ENCODE data around the gene ZFAND3. TPM values are rescaled to one million over a fixed set of nuclear protein-coding genes. Genes with fewer than 3 reads are reported as not detected.
A peak's percentile ranks its signal among the peaks of the same experiment; 100 is the strongest.
"Not testable (repeated sequence)": the region's sequence is repeated elsewhere in the genome, so short reads cannot be mapped to it uniquely, and the experiment has no call there.

ZFAND3 gene
- total RNA-seq, 1 donor from 2014 or later = 32.2 TPM

DNA sequence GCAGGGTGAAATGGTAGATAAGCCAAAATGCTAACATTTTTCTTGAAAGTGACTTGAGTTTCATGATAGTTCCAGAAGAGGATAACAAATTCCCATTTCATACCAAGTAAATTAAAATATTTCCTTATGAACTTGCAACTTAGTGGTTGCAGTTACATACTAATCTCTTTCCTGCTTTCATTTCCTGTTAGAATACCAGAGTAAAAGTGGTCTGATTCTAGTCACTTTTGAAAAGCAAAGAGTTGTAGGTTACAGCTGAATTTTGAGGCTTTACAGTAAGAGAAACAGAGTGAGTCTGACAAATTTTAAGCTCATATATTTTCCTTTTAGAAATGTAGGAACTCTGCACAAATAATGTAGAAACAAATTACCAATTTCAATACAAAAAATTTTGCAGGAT lies 117.4 kb downstream of the ZFAND3 start:
- no peak for DNase-seq

DNA sequence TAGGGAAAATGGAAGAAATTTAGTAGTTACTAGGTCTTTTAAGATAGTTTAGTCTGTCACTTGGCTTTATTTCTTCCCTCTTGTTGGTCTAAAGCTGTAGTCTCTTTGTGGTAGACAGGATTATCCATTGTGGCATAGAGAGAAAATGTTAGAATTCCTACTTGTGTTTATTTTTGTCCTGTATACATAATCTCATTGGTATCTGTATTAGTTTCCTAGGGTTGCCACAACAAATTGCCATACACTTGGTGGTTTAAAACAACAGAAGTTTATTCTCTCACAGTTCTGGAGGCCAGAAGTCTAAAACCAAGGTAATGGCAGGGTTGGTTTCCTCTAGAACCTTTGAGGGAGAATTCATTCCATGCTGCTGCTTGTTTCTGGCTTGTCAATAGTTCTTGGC lies 119.4 kb downstream of the ZFAND3 start:
- DNase-seq = no peak

DNA sequence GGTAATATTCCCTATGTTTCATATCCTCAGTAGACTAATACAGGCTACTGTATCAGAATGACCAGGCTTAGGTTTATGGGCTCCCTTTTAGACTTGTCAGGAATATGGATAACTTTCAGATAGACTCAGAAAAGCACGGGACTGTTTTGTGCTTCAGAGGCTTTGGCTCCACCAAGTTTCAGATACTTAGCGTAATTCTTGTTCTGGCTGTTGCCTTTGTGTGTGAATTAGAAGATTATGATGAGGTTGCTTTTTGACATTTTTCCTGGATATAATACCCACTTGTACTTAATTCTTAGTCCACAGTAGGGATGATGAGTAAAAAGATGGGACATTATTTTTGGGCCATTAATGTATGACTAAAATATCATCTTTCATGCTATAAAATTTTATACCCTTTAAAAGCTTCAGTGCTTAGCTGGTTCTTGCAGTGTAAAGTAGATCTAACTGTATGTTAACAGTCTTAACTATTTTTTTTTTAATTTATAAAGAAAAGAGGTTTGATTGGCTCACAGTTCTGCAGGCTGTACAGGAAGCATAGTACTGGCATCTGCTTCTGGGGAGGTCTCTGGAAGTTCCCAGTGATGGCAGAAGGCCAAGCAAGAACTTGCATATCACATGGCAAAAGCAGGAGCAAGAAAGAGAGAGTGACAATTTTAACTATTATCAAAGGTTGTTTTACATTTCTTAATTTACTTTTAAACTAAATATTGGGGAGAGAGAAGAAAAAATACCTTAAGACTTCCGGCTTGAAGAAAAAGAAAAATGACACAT lies 120.7 kb downstream of the ZFAND3 start:
- peak; percentile 24 for DNase-seq

DNA sequence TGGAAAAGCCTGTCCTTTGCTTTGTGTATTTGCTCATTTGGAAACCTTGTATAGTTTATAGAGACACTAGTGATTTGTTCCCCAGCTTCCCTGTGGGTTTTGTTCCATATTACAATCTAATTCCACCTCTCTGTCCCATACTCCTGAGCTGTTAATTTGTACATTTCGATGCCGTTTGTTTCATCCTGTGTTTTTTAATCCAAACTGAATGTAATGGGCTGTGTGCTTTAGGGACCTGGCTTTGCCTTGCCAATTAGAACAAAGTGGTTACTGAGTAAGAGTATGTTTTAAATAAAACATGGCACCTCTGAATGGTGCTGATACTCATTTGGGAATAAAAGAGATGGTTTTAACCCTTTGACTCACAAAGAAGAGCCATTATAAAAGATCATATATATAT lies 122.3 kb downstream of the ZFAND3 start:
- DNase-seq = no peak

DNA sequence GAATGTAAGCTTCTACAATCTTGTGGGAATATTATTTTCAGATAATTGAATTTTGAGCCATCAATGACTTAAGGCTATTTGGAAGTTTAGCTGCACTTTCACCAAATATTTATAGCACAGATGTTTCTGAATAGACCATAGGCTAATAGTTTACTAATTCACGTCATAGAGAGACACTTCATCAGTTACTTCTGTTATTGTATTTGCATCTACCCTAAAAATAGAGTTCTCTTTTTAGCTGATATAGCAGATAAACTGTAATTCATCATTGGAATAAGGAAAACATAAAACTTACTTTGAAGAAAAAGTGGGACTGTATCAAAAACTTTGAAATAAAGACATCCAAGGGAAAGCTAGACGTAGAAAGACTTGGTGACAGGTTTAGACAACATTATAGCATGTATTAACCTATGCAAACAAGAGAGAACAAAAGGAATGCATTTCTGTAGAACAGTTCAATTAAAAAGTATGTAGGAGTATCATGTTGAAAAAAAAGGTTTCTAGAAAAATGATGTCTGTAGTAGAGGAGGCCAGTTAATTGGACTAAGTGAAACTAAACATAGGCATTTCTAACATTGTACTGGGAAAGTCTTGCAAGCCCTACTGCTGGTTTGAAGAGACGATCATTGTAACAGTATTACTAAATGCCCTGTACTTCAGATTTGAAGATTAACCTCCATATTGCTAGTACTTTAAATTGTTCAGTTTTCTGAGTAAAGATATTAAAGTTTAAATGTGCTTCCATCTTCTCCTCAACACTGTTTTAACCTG lies 123.3 kb downstream of the ZFAND3 start:
- no peak for DNase-seq

DNA sequence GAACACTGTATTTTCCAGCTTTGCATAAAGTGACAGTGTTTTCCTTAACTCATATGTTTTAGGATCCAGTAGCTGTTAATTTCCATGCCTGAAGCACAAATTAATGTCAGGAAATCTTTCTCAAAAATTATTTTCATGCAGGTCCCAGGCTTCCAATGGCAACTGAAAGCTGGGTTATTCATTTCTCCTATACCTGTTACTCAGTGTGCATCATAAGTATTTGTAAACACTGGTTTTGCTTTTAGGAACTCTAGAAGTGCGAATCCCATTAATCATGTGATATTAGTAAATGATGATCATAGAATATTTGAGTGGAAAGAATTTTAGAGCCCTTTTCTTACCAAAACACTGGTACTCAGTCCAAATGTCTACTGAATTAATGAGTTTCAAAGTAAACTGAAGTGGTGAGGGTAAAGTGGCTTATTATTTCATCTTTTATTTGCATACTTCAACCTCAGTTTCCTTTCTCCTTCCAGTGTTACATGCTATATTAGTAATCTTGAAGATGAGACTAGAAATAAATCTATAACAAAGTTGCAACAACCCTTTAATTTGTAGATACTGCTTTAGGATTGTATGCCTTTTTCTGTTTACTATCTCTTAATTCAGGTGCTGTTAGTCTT lies 124.0 kb downstream of the ZFAND3 start:
- no peak for DNase-seq

DNA sequence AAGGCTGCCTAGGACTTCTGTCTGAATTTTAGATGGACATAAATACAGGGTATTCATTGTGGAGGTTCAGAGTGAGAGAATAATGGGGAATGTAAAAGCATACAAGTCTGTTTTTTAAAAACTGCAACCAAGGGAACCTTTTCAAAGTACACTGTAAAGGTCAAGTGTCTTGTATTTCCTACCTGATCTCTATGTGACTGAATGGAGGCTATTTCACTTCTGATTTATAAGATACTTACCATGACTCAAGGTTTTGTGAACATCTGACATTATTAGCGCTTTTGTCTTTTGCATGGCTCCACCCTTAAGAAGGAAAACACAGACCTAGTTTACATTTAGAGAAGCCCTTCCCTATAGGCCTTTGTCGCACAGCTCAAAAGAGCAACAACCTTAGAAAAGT lies 126.5 kb downstream of the ZFAND3 start:
- DNase-seq = no peak

DNA sequence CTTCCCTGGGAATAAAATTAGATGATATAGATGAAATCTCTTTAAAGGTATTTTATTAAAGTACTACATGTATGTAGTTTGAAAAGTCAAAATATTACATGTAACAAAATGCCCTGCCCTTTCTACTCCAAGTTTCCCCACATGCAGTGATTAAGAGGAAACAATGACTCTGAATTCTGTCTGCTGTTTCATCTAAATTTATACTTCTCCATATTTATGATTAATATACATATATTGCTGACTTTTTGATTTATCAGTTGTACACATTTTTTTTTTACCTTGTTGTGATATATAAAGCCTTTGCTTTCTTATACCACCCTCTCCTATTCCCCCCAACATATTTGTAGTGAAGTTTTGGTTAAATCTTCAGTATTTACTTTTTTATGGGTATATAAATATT lies 127.9 kb downstream of the ZFAND3 start:
- DNase-seq = no peak

DNA sequence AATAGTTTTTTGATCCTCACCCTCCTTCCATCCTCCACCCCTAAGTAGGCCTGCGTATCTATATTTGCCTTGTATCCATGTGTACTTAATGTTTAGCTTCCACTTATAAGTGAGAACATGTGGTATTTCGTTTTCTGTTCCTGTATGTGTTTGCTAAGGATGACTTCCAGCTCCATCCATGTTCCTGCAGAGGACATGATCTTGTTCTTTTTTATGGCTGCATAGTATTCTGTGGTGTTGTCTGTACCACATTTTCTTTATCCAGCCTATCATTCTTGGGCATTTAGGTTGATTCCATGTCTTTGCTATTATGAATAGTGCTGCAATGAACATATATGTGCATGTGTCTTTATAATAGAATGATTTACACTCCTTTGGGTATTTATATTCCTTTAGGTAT lies 129.1 kb downstream of the ZFAND3 start:
- not testable (repeated sequence) for DNase-seq

DNA sequence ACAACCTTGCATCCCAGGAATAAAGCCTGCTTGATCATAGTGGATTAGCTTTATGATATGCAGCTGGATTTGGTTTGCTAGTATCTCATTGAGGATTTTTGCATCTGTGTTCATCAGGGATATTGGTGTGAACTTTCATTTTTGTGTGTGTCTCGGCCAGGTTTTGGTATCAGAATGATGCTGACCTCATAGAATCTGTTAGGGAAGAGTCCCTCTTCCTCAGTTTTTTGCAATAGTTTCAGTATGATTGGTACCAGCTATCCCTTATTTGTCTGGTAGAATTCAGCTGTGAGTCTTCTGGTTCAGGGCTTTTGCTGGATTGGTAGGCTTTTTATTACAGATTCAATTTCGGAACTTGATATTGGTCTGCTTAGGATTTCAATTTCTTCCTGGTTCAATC lies 132.5 kb downstream of the ZFAND3 start:
- no peak for DNase-seq

DNA sequence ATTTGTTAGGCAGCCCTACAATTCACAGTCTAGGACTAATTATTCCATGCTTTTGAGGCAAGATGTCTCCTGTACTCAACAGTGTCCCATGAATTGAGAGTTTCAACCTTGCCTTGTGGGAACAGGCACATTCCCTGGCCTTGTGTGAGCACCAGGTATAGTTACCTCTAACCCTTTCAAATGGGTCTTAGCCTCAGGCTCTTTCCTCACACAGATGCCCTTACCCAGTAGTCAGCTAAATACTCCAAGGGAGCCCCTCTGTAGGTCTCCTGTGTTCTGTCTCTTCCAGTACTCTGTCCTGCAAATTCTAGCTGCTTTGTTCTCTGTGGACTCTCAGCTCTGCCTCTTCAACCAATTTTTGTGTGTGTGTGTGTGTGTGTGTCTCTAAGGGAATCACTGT lies 135.3 kb downstream of the ZFAND3 start:
- no peak for DNase-seq

DNA sequence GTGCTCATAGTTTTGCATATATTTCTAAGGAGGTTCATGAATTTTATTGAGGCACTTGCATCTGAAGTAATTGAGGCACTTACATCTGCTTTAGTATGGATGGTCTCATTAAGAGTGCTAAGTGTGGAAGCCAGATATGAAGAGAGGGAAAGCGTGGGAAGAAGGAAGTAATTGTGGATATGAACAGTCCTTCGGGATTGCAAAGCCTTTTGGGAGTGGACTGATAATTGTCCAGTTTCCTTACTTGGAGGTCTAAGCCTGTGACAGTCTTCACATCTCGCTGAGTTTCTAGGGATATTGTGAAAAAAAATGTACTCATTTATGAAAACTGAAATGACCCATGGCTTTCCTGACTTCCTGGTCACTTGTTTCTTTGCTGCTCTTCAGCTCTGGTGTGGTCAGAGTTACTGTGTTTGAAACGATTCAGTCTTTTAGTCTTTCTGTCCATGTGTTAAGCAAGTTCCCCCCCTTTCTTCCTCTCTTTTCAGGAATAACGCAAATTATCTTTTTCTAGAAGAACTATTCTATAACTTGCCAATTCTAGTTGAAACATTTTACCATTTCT lies 137.3 kb downstream of the ZFAND3 start:
- DNase-seq = no peak

DNA sequence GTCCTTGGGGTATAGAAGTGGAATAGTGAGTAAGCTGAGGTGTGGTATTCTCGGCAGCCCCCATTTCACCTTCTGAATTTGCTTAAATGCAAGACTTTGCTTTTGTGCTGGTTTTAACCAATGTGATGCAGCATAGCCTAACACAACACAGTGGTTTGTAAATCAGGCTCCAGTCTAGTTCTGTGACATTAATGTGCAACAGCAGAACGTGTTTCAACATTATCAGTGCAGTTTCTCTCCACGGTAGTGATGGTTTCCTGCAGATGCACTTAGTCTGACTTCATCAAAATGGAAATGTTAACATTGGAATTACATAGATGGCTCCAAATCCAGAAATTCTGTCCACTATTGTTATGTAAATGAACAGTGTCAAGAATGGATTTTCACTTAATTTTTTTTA lies 139.5 kb downstream of the ZFAND3 start:
- no peak for DNase-seq

DNA sequence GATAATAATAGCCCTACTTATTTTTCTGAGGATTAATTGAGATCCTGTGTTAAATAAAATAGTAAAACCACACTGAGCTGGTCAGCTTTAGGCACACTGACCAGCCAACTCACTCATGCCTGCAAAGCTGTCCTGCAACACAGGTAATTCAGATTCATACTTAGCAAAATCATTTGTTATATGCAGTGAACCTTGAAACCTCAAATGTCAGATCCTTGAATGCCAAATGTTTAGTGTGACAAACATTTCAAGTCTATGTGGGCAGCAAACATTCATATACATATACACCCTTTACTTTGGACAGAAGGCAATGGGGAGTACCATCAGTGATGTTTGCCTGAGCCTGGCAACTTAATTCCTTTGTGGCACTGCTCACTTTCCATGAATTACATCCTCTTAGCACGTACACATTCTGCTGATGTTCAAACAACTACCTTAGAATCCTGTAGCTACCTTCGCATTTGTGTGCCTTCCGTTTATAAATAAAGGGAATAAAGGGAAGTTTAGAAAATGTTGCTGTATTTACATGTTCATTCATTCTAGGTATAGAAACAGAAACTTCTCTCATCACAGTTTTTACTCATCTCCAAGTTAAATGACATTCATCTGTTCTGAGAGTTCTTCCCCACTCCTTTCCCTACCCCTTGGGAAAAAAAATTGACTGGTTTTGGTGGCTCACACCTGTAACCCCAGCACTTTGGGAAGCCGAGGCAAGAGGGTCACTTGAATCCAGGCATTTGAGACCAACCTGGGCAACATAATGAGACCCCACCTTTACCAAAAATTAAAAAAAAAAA lies 140.8 kb downstream of the ZFAND3 start:
- DNase-seq = no peak

DNA sequence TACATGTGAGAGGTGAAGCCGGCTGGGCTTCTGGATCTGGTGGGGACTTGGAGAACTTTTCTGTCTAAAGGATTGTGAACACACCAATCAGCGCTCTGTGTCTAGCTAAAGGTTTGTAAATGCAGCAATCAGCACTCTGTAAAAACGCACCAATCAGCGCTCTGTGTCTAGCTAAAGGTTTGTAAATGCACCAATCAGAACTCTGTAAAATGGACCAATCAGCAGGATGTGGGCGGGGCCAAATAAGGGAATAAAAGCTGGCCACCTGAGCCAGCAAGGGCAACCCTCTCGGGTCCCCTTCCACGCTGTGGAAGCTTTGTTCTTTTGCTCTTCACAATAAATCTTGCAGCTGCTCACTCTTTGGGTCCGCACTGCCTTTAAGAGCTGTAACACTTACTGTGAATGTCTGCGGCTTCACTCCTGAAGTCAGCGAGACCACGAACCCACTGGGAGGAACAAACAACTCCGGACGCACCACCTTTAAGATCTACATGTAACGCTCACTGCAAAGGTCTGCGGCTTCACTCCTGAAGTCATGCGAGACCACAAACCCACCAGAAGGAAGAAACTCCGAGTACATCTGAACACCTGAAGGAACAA lies 143.1 kb downstream of the ZFAND3 start:
- not testable (repeated sequence) for DNase-seq

DNA sequence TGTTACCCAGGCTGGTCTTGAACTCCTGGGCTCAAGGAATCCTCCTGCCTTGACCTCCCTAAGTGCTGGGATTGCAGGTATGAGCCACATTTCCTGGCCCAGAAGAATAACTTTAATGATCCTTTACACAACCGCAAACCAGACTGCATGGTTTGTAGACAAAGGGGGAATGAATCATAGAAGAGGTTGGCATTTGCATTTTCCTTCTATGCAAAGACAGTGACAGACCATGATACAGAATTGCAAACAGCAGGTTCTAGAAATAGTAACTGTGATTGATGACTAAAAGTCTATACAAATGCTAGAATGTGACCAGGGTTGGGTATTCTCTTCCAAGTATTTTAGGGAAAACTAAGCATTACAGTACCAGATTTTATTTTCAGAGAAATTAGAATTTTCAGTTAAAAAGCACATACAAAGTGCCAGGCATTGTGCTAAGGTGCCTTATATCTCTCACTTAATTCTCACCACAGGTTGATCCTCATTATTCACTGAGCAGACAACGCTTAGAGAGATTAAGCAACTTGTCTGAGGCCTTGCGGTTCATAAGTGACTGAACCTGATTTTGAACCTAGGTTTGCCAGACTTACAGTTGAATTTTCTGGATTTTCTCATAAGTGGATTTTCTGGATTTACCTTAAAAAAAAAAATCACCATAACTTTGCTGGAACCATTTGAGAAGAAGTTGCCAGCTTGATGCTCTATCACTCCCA lies 146.6 kb downstream of the ZFAND3 start:
- no peak for DNase-seq

DNA sequence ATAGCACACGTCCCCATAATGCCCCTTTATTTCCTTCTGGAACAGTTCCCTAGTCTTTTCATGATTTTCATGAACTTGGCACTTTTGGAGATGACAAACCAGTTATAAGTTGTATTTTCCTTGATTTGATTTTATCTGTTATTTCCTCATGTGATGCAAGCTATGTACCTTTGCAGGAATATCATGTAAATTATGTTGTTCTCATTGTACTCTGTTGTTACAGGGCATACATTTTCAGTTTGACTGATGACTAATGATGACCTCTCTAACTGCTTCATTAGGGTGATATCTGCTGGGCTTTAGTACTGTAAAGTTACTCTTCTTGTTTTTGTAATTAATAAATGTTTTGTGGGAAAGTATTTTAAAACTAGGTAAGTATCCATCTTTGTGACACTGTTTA lies 147.3 kb downstream of the ZFAND3 start:
- DNase-seq = no peak

DNA sequence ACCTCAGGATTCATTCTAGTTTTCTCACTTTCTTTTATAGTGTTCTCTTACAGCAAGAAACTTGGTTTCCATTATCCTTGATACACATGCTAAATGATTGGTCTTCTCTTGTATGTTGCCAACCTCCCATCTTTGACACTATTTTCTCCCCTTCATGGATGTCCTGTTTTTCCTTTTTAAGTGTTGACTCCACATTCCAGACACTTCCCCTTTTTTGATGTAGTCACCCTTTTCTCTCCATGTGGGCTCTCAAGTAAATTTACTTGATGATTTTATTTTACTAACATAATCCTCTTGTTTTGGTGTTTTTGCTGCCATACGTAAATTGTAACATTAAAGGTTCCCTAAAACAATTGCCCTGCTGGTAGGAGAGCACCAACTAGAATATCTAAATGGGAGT lies 148.1 kb downstream of the ZFAND3 start:
- no peak for DNase-seq

DNA sequence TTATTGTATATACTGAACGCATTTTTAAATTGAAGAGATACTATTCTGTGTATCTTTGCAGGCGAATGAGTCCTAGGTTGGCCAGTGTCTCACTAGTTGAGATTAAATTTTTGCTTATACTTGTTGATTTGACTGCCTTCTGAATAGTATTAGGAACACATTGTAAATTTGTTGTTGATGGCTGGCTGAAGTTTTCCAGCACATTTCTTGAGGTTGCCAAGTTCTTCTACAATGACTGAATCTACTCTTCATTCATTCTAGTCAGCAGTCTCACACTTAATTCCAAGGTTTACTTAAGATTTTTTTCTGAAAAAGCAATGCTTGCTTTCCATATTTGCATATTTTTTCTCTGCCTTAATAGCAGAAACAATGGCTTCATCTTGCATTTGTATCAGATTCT lies 151.7 kb downstream of the ZFAND3 start:
- peak; percentile 44 for DNase-seq

DNA sequence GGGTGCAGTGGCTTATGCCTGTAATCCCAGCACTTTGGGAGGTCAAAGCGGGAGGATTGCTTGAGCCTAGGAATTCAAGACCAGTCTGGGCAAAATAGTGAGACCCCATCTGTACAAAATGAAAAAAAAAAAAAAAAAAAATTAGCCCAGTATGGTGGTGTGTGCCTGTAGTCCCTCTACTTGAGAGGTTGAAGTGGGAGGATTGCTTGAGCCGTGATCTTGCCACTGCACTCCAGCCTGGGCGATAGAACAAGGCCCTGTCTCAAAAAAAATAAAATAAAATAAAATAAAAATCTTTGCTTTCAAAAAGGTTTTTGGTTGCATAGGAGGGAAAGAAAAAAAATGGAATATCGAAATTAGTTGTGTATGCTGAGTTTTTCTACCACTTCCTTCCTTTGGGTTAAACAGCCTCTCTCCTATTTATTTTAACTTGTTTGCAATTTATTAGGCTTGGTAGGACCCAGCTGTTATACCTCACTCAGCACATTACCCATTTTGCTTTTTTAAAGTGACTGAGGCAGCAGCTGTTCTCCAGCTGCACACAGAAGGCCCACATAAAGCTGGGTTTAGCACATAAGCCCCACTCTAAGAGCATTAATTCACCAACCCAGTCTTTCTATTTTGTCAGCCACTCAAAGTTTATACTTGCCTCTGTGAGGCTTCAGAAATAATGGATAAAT lies 152.3 kb downstream of the ZFAND3 start:
- DNase-seq = peak; percentile 12
